Hair follicular keratinocyte (primary cell): ENCODE results near the gene DSC3. TPM values are rescaled to one million over a fixed set of nuclear protein-coding genes. Genes with fewer than 3 reads are reported as not detected.

Experiments used
- total RNA-seq: library from RNA; depleted of rRNA; stranded (reverse); fragments of >200 nt; gene quantifications from 2 replicates; pipeline ENCODE4 v1.2.3, GENCODE V29; 2015

Gene DSC3
- total RNA-seq, result 64.9 and 106 TPM in 2 replicates

DNA sequence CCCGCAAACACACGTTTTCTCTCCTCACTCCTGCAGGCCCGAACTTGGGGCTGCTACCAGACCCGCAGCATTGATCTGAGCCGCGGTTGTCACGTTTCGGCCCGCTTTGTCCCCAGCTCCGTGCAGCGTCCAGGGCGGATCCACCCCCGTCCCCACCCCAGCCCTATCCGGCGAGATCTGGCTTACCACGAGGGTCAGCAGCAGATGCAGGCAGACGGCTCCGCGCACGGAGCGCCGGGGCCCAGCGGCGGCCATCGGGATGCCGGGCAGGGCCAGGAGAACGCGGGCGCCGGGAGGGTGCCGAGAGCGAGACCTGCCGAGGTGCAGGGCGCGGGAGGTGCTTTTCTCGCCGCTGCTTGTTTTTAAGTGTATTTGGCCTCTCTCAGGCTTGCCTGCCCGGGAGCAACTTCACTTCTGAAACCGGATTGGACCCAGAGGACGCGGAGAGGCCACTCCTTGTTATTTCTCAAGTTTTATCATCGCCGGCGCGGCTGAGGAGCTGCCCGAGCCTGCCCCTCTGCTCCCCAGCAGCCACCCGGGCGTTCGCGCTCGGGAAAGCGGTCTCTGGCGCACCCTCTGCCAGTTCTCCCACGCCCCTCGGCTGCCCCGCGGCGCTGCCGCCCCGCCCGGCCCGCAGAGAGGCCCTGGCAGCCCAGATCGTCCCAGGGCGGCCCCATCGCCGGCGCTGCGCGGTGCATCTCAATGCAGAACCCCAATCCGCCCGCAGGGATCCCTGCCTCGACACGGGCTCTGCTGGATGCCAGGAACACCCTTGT lies at the start of gene DSC3:
DSC3 (minus strand) TSS at position 337 of the 776 bp plus-strand sequence; CDS start at position 255, 82 bp downstream.

Other genes with a start within 250 kb of the DSC3 start
- gene DSC2, start 59.7 kb upstream of the DSC3 start, total RNA-seq, result 13.2 and 19.4 TPM in 2 replicates
- 0.08 TPM in 2 replicates for gene DSC1, start 120.1 kb upstream of the DSC3 start, total RNA-seq